ENCODE data around the gene DLG2.

- TF ChIP-seq CTCF (IDR thresholded peaks at IDR 0.05; ENCODE audit: low read length) (no peak), EZH2 (optimal IDR thresholded peaks at IDR 0.05; ENCODE audit: low read depth, low read length) (no peak)
Measured at GRCh38 chr11:85539740-85540139, 87.4 kb downstream of the DLG2 start.

All from MM.1S (cell line).